Amniotic stem cell (primary cell): Measurements from ENCODE around the gene GPR42.
"Not testable (repeated sequence)": the region's sequence is repeated elsewhere in the genome, so short reads cannot be mapped to it uniquely, and the experiment has no call there.

Experiments used
- DNase-seq: peaks from one replicate; lab custom pipeline; 2025; lab: John Stamatoyannopoulos, UW

The GPR42 gene

GRCh38 chr19:35347171-35347929 is 23.5 kb upstream of the GPR42 start, which contains the start of gene FFAR1:
FFAR1 (plus strand) TSS chr19:35347902; CDS start chr19:35351552, 3,650 bp downstream.
- no peak for DNase-seq

GRCh38 chr19:35347930-35348298 is 23.0 kb upstream of the GPR42 start:
- DNase-seq: no peak

GRCh38 chr19:35348911-35349611 is 21.8 kb upstream of the GPR42 start:
- DNase-seq: no peak

- no peak for DNase-seq
These were observed 21.0 kb upstream of the GPR42 start for GRCh38 chr19:35349614-35350521.

GRCh38 chr19:35350591-35350990 is 20.3 kb upstream of the GPR42 start:
- no peak for DNase-seq

GRCh38 chr19:35351411-35352176 is 19.3 kb upstream of the GPR42 start:
- no peak for DNase-seq

- no peak for DNase-seq
These were observed 18.8 kb upstream of the GPR42 start for GRCh38 chr19:35352177-35352447.

GRCh38 chr19:35352448-35353304 is 18.2 kb upstream of the GPR42 start:
- peak; percentile 49 for DNase-seq

GRCh38 chr19:35353635-35354034 is 17.2 kb upstream of the GPR42 start:
- no peak for DNase-seq

- no peak for DNase-seq
These were observed 16.0 kb upstream of the GPR42 start for GRCh38 chr19:35354898-35355297.

GRCh38 chr19:35355791-35356460 is 14.9 kb upstream of the GPR42 start:
- no peak for DNase-seq

- no peak for DNase-seq
These were observed 12.8 kb upstream of the GPR42 start, which contains the start of gene FFAR3 for GRCh38 chr19:35357867-35358573. FFAR3 (plus strand) TSS chr19:35358460; CDS start chr19:35358891, 431 bp downstream.

GRCh38 chr19:35358834-35359233 is 12.0 kb upstream of the GPR42 start:
- DNase-seq: not testable (repeated sequence)

- DNase-seq: not testable (repeated sequence)
These were observed 11.5 kb upstream of the GPR42 start for GRCh38 chr19:35359395-35359794.

GRCh38 chr19:35360081-35360480 is 10.8 kb upstream of the GPR42 start:
- DNase-seq: not testable (repeated sequence)

GRCh38 chr19:35360880-35361420 is 9.9 kb upstream of the GPR42 start:
- no peak for DNase-seq

GRCh38 chr19:35362261-35363000 is 8.4 kb upstream of the GPR42 start:
- no peak for DNase-seq

GRCh38 chr19:35363001-35363590 is 7.8 kb upstream of the GPR42 start:
- no peak for DNase-seq
